Type B pancreatic cell (in vitro differentiated cells): Measurements from ENCODE around the gene CFAP77. TPM values are rescaled to one million over a fixed set of nuclear protein-coding genes. Genes with fewer than 3 reads are reported as not detected.
A peak's percentile ranks its signal among the peaks of the same experiment; 100 is the strongest.

Experiments used
- DNase-seq: peaks from one replicate; pipeline ENCODE4 v3.0.0; 2021; ENCODE audit warnings: mixed read lengths; ENCODE audit not compliant: unreplicated experiment; ENCODE audit errors: extremely low spot score
- H3K27ac Mint-ChIP-seq: 2 replicates; pipeline ENCODE4 v1.8.0; 2021; ENCODE audit warnings: mild to moderate bottlenecking, mixed read lengths
- H3K27me3 Mint-ChIP-seq: 2 replicates; pipeline ENCODE4 v1.8.0; 2021; ENCODE audit warnings: mixed read lengths
- H3K36me3 Mint-ChIP-seq: 2 replicates; pipeline ENCODE4 v1.8.0; 2021; ENCODE audit warnings: mixed read lengths
- H3K4me1 Mint-ChIP-seq: one replicate; pipeline ENCODE4 v1.8.0; 2021; ENCODE audit warnings: mixed read lengths; ENCODE audit not compliant: unreplicated experiment
- H3K4me3 Mint-ChIP-seq: 2 replicates; pipeline ENCODE4 v1.8.0; 2021; ENCODE audit warnings: mild to moderate bottlenecking, mixed read lengths
- H3K9me3 Mint-ChIP-seq: 2 replicates; pipeline ENCODE4 v1.8.0; 2021; ENCODE audit warnings: mixed read lengths
- CTCF ChIP-seq: fragments of 200-600 bp; sonication (generic); conservative IDR thresholded peaks from 2 replicates; pipeline ENCODE4 v1.5.0; 2021; ENCODE audit warnings: antibody characterized with exemption, mild to moderate bottlenecking
- total RNA-seq: library from RNA; stranded (reverse); gene quantifications from 2 replicates; pipeline ENCODE4 v1.2.1, GENCODE V29; 2021; ENCODE audit warnings: low replicate concordance

The CFAP77 gene
- total RNA-seq, 1 donor from 2014 or later: 1.5 TPM

- H3K4me3 Mint-ChIP-seq: peak overlapping the region; percentile 77
- no peaks in the 10 kb centered on the region for H3K36me3 Mint-ChIP-seq
- no peak for TF ChIP-seq CTCF
- peaks cover 73% of the 10 kb centered on the region for H3K27me3 Mint-ChIP-seq
- H3K27ac Mint-ChIP-seq: peak overlapping the region; percentile 7
- H3K9me3 Mint-ChIP-seq: no peaks in the 10 kb centered on the region
- DNase-seq: no peak
- peaks cover 20% of the 10 kb centered on the region for H3K4me1 Mint-ChIP-seq
These were observed 631 bp downstream of the CFAP77 start for GRCh38 chr9:132410642-132411041.

- Mint-ChIP-seq H3K36me3 (no peaks in the 10 kb centered on the region), H3K27ac (peak overlapping the region; percentile 7), H3K27me3 (peaks cover 78% of the 10 kb centered on the region), H3K4me3 (peak overlapping the region; percentile 77), H3K4me1 (peaks cover 16% of the 10 kb centered on the region), H3K9me3 (no peaks in the 10 kb centered on the region)
- DNase-seq: peak; percentile 74
- peak; percentile 80 for TF ChIP-seq CTCF
These were observed 1.1 kb downstream of the CFAP77 start for GRCh38 chr9:132411091-132411508.

GRCh38 chr9:132412089-132412488 lies 2.1 kb downstream of the CFAP77 start:
- Mint-ChIP-seq H3K27me3 (peaks cover 83% of the 10 kb centered on the region), H3K4me3 (peak overlapping the region; percentile 34), H3K27ac (no peak overlapping the region), H3K9me3 (no peaks in the 10 kb centered on the region), H3K4me1 (peaks cover 10% of the 10 kb centered on the region), H3K36me3 (no peaks in the 10 kb centered on the region)
- no peak for DNase-seq
- peak; percentile 83 for TF ChIP-seq CTCF

GRCh38 chr9:132413926-132414325 lies 3.9 kb downstream of the CFAP77 start:
- no peak overlapping the region for H3K4me3 Mint-ChIP-seq
- peaks cover 10% of the 10 kb centered on the region for H3K4me1 Mint-ChIP-seq

GRCh38 chr9:132414731-132415130 lies 4.7 kb downstream of the CFAP77 start:
- Mint-ChIP-seq H3K27me3 (peaks cover 93% of the 10 kb centered on the region), H3K4me3 (no peak overlapping the region), H3K9me3 (no peaks in the 10 kb centered on the region), H3K4me1 (peaks cover 6% of the 10 kb centered on the region), H3K27ac (no peak overlapping the region), H3K36me3 (no peaks in the 10 kb centered on the region)
- no peak for TF ChIP-seq CTCF
- DNase-seq: no peak

More at GRCh38 chr9:132413926-132414325, 3.9 kb downstream of the CFAP77 start:
- H3K27me3 Mint-ChIP-seq: peaks cover 92% of the 10 kb centered on the region
- H3K36me3 Mint-ChIP-seq: no peaks in the 10 kb centered on the region
- DNase-seq: no peak
- H3K27ac Mint-ChIP-seq: no peak overlapping the region
- H3K9me3 Mint-ChIP-seq: no peaks in the 10 kb centered on the region
- no peak for TF ChIP-seq CTCF

GRCh38 chr9:132415181-132415580 lies 5.2 kb downstream of the CFAP77 start:
- Mint-ChIP-seq H3K9me3 (no peaks in the 10 kb centered on the region), H3K4me3 (no peak overlapping the region), H3K27me3 (peaks cover 96% of the 10 kb centered on the region), H3K4me1 (peaks cover 6% of the 10 kb centered on the region), H3K36me3 (no peaks in the 10 kb centered on the region), H3K27ac (no peak overlapping the region)
- no peak for DNase-seq
- TF ChIP-seq CTCF: no peak
